Astrocyte (in vitro differentiated cells and primary cell): ENCODE results near the gene WDR35. TPM values are rescaled to one million over a fixed set of nuclear protein-coding genes. Genes with fewer than 3 reads are reported as not detected.

Experiments
- DNase-seq: peaks from one replicate; pipeline ENCODE4 v3.0.0-alpha.2; 2010; ENCODE audit warnings: low read depth
- FAIRE-seq: peaks from 2 replicates; lab custom pipeline; 2011; peaks lifted over from hg19 to GRCh38; lab: Jason Lieb, UNC
- H2AFZ ChIP-seq: 2 replicates; pipeline ENCODE4 v1.6.0; 2012; ENCODE audit warnings: low read depth, low read length, inconsistent platforms
- H3K27ac ChIP-seq: 2 replicates; pipeline ENCODE4 v1.5.1; 2011; ENCODE audit warnings: low read depth, low read length, inconsistent platforms
- H3K27me3 ChIP-seq: 2 replicates; pipeline ENCODE4 v1.6.0; 2011; ENCODE audit warnings: low read length, inconsistent platforms; ENCODE audit not compliant: insufficient read depth
- H3K36me3 ChIP-seq: 2 replicates; pipeline ENCODE4 v1.5.1; 2011; ENCODE audit warnings: low read length, inconsistent platforms; ENCODE audit not compliant: insufficient read depth
- H3K4me1 ChIP-seq: 2 replicates; pipeline ENCODE4 v1.5.1; 2011; ENCODE audit warnings: low read length, inconsistent platforms; ENCODE audit not compliant: insufficient read depth
- H3K4me2 ChIP-seq: 2 replicates; pipeline ENCODE4 v1.6.0; 2012; ENCODE audit warnings: low read length, inconsistent platforms
- H3K4me3 ChIP-seq: 2 replicates; pipeline ENCODE4 v1.5.1; 2011; ENCODE audit warnings: low read depth, mild to moderate bottlenecking, low read length, inconsistent platforms; ENCODE audit not compliant: insufficient read depth
- H3K79me2 ChIP-seq: 2 replicates; pipeline ENCODE4 v1.6.0; 2012; ENCODE audit warnings: mild to moderate bottlenecking, low read length, inconsistent platforms; ENCODE audit not compliant: insufficient read depth
- H3K9ac ChIP-seq: 2 replicates; pipeline ENCODE4 v1.6.0; 2012; ENCODE audit warnings: mild to moderate bottlenecking, low read length, inconsistent platforms
- H3K9me3 ChIP-seq: 2 replicates; pipeline ENCODE4 v1.5.1; 2012; ENCODE audit warnings: low read depth, mild to moderate bottlenecking, low read length, inconsistent platforms; ENCODE audit not compliant: insufficient read depth
- H4K20me1 ChIP-seq: 2 replicates; pipeline ENCODE4 v1.6.0; 2012; ENCODE audit warnings: low read length, inconsistent platforms; ENCODE audit not compliant: insufficient read depth
- H3K27ac Mint-ChIP-seq: one replicate; pipeline ENCODE4 v1.8.0; 2021; ENCODE audit warnings: mild to moderate bottlenecking, mixed read lengths; ENCODE audit not compliant: unreplicated experiment
- H3K27me3 Mint-ChIP-seq: one replicate; pipeline ENCODE4 v1.8.0; 2021; ENCODE audit warnings: low read depth, mixed read lengths; ENCODE audit not compliant: unreplicated experiment
- H3K36me3 Mint-ChIP-seq: one replicate; pipeline ENCODE4 v1.8.0; 2021; ENCODE audit warnings: low read depth, mixed read lengths; ENCODE audit not compliant: unreplicated experiment
- H3K4me1 Mint-ChIP-seq: one replicate; pipeline ENCODE4 v1.8.0; 2021; ENCODE audit warnings: low read depth, mixed read lengths; ENCODE audit not compliant: unreplicated experiment
- H3K4me3 Mint-ChIP-seq: one replicate; pipeline ENCODE4 v1.8.0; 2021; ENCODE audit warnings: mild to moderate bottlenecking, moderate library complexity, mixed read lengths; ENCODE audit not compliant: unreplicated experiment
- H3K9me3 Mint-ChIP-seq: one replicate; pipeline ENCODE4 v1.8.0; 2021; ENCODE audit warnings: mild to moderate bottlenecking, mixed read lengths; ENCODE audit not compliant: unreplicated experiment
- CTCF ChIP-seq: IDR thresholded peaks from 2 replicates; pipeline ENCODE4 v1.5.1; 2011; ENCODE audit warnings: low read depth, mild to moderate bottlenecking, inconsistent platforms, low read length, moderate library complexity; ENCODE audit not compliant: insufficient read depth
- EZH2 ChIP-seq: IDR thresholded peaks from 2 replicates; pipeline ENCODE4 v1.6.1; 2012; ENCODE audit warnings: mild to moderate bottlenecking, low read length, inconsistent platforms; ENCODE audit not compliant: insufficient read depth
- total RNA-seq: library from RNA; stranded (reverse); gene quantifications from 2 replicates; pipeline ENCODE4 v1.2.1, GENCODE V29; 2021

WDR35 gene
- total RNA-seq, 1 donor from 2014 or later: 9.6 TPM

DNA sequence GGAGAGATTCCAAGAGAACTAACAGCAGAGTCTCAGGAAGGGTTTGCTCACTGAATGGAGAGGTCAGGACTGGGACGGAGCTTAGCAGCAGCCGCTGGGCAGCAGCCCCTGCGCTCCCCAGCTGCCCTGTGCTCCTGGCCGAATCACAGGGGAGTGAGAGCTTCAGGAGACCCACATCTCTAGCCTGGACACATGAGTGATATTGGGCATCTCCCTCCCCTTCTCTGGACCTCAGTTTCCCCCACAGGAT, 22.1 kb upstream of the WDR35 start:
- H3K4me1 ChIP-seq: peaks cover 5% of the 10 kb centered on the region
- no peaks in the 10 kb centered on the region for H4K20me1 ChIP-seq
- H3K4me2 ChIP-seq: peak overlapping the region; percentile 87
- H3K27me3 ChIP-seq: peaks cover 10% of the 10 kb centered on the region
- TF ChIP-seq CTCF (no peak), EZH2 (no peak)
- H3K79me2 ChIP-seq: no peaks in the 10 kb centered on the region
- no peak overlapping the region for H3K27ac ChIP-seq
- Mint-ChIP-seq H3K36me3 (no peaks in the 10 kb centered on the region), H3K27ac (peak overlapping the region; percentile 50), H3K4me3 (peak overlapping the region; percentile 82), H3K27me3 (peaks cover 15% of the 10 kb centered on the region), H3K4me1 (no peaks in the 10 kb centered on the region), H3K9me3 (peaks cover 3% of the 10 kb centered on the region)
- H2AFZ ChIP-seq: peak overlapping the region; percentile 80
- no peaks in the 10 kb centered on the region for H3K36me3 ChIP-seq
- FAIRE-seq: no peak
- no peaks in the 10 kb centered on the region for H3K9me3 ChIP-seq
- peak overlapping the region; percentile 67 for H3K9ac ChIP-seq
- H3K4me3 ChIP-seq: peak overlapping the region; percentile 38
- no peak for DNase-seq

- no peak overlapping the region for H3K9ac ChIP-seq
- peaks cover 10% of the 10 kb centered on the region for H3K27me3 ChIP-seq
- DNase-seq (no peak), FAIRE-seq (no peak)
- H3K27ac ChIP-seq: no peak overlapping the region
- no peaks in the 10 kb centered on the region for H3K36me3 ChIP-seq
- H4K20me1 ChIP-seq: no peaks in the 10 kb centered on the region
- no peaks in the 10 kb centered on the region for H3K36me3 Mint-ChIP-seq
- H3K4me3 ChIP-seq: peak overlapping the region; percentile 38
- H3K4me1 Mint-ChIP-seq: no peaks in the 10 kb centered on the region
- H3K27ac Mint-ChIP-seq: peak overlapping the region; percentile 50
- peak overlapping the region; percentile 80 for H2AFZ ChIP-seq
- peak overlapping the region; percentile 82 for H3K4me3 Mint-ChIP-seq
- H3K79me2 ChIP-seq: no peaks in the 10 kb centered on the region
- H3K4me2 ChIP-seq: peak overlapping the region; percentile 87
- peaks cover 3% of the 10 kb centered on the region for H3K9me3 Mint-ChIP-seq
- no peaks in the 10 kb centered on the region for H3K9me3 ChIP-seq
- peaks cover 5% of the 10 kb centered on the region for H3K4me1 ChIP-seq
- TF ChIP-seq CTCF (no peak), EZH2 (no peak)
- H3K27me3 Mint-ChIP-seq: peaks cover 15% of the 10 kb centered on the region
These were observed 21.5 kb upstream of the WDR35 start for GRCh38 chr2:20011276-20012031.

DNA sequence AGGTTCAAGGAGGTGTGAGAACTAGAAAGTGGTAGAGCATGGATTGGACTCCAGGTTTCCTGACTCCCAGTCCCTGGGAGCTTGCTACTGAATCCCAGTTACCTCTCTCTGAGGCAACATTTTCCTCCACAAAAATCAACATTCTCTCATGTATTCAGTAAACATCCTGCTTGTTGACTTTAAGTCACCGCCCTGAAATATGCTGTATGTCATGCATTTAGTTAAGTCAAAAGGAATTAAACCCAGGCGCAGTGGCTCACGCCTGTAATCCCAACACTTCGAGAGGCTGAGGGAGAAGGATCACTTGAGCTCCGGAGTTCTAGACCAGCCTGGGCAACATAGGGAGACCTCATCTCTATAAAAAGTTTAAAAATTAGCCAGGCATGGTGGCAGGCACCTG, 18.8 kb upstream of the WDR35 start:
- no peak overlapping the region for H2AFZ ChIP-seq
- H3K36me3 ChIP-seq: no peaks in the 10 kb centered on the region
- no peaks in the 10 kb centered on the region for H3K4me1 Mint-ChIP-seq
- H3K27ac Mint-ChIP-seq: no peak overlapping the region
- H3K79me2 ChIP-seq: no peaks in the 10 kb centered on the region
- H3K36me3 Mint-ChIP-seq: peaks cover 2% of the 10 kb centered on the region
- H3K9me3 Mint-ChIP-seq: peaks cover 2% of the 10 kb centered on the region
- no peak overlapping the region for H3K4me3 Mint-ChIP-seq
- H3K9me3 ChIP-seq: no peaks in the 10 kb centered on the region
- peaks cover 10% of the 10 kb centered on the region for H3K27me3 ChIP-seq
- TF ChIP-seq EZH2 (no peak), CTCF (no peak)
- DNase-seq: no peak
- H3K27me3 Mint-ChIP-seq: peaks cover 15% of the 10 kb centered on the region
- no peak overlapping the region for H3K4me2 ChIP-seq
- no peaks in the 10 kb centered on the region for H4K20me1 ChIP-seq
- H3K9ac ChIP-seq: no peak overlapping the region
- peaks cover 5% of the 10 kb centered on the region for H3K4me1 ChIP-seq
- FAIRE-seq: no peak
- no peak overlapping the region for H3K27ac ChIP-seq
- H3K4me3 ChIP-seq: no peak overlapping the region
